Measurements from ENCODE around the gene SON.
A peak's percentile ranks its signal among the peaks of the same experiment; 100 is the strongest.
"Not testable (repeated sequence)": the region's sequence is repeated elsewhere in the genome, so short reads cannot be mapped to it uniquely, and the experiment has no call there.

SON gene

GRCh38 chr21:33584455-33584854 is 41.6 kb downstream of the SON start:
- no peak for DNase-seq

DNA sequence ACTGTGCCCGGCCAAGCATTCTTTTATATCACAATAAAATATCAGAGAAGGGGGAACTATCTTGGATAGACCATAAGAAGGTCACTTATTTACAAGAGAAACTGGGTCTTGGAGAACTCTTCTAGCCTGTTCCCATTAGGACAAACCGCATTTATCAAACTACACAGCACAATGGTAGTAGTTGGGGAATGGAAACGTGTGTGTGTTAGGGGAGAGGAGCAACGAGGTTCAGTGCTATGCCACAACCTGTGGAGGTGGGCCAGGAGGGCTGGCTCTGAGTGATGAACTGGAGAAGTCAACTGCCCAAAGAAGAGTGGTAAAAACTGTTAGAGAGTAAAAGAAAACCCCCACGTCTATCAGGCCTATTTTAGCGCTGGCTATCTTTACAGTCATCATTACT is 44.1 kb downstream of the SON start:
- DNase-seq = no peak

GRCh38 chr21:33587792-33588484 is 45.1 kb downstream of the SON start:
- peak; percentile 5 for DNase-seq

DNA sequence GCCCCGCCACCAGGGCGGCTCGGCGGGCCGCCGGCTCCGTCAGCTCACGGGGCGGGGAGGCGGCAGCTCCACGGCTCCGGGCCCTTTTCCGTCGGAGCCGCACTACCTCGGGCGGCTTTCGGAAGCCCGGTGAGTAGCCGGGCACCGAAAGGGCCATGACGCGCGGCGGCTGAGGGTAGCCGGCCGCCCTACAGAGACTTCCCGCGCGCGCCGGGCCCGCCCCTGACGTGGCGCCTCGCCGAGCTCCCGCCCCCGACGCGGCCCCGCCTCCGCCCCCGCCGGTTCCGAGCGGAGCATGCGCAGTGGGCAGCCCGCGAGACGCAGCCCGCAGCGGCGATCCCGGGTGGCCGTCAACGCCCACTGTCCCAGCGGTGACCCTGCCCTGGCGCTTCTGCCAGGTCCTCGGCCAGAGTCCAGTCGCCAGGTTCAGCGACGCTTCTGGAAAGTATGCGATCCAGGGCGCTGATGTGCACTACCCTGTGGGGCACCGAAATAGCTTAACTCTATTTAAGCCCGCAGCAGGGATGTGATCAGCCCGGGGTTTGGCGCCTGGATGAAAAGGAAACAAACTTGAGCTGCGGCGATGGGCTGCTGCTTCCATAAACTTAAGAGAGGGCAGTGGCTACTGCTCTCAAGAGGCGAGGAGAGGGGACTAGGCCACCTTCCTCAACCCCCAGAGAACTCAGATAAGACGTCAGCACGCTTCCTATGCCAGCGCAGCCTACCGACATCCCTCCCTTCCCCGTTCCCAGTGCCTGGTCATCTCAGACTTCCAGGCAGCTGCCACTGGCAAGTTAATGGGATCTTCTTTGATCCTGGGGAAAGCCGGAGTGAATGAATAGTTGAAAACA is 45.9 kb downstream of the SON start, which contains the start of gene DONSON:
DONSON (minus strand) TSS at position 200 of the 851 bp plus-strand sequence; CDS start at position 157, 43 bp downstream.
- peak; percentile 67 for DNase-seq

- no peak for DNase-seq
Observed at GRCh38 chr21:33598051-33598450, 55.2 kb downstream of the SON start.

- no peak for DNase-seq
Observed at GRCh38 chr21:33608559-33608958, 65.7 kb downstream of the SON start.

- no peak for DNase-seq
Observed at GRCh38 chr21:33611006-33611744, 68.3 kb downstream of the SON start.

GRCh38 chr21:33617565-33617964 is 74.7 kb downstream of the SON start:
- not testable (repeated sequence) for DNase-seq

GRCh38 chr21:33618407-33618806 is 75.6 kb downstream of the SON start:
- no peak for DNase-seq

DNA sequence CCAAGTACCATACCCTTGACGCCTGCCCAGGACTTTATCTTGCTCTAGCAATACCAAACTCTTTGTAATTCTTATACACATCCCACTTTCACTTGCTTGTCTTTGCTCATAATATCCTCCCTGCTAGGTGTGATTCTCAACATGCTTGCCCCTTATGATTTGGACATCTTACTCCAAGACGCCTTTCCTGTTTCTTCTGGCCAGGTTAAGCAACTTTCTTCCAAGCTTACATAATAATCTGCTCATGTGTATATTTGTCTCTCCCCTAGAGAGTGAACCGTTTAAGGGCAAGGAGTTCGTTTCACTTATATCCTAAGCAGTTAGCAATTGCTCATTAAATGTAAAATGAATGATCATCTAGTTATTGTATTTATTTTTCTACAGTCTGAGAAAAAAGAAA is 76.9 kb downstream of the SON start:
- no peak for DNase-seq

- DNase-seq = no peak
Observed at GRCh38 chr21:33622253-33622652, 79.4 kb downstream of the SON start.

- not testable (repeated sequence) for DNase-seq
Observed at GRCh38 chr21:33626151-33626550, 83.3 kb downstream of the SON start.
